Activated naive CD4-positive, alpha-beta T cell treated with anti-CD3 and anti-CD28 coated beads, Interleukin-2, amount 50 U/mL, for 24 hours (primary cell): ENCODE data around the gene M1AP.

Experiments
- H3K27ac Mint-ChIP-seq: one replicate; pipeline ENCODE4 v1.8.0; 2021; ENCODE audit warnings: mild to moderate bottlenecking, mixed read lengths
- H3K27me3 Mint-ChIP-seq: one replicate; pipeline ENCODE4 v1.8.0; 2021; ENCODE audit warnings: mixed read lengths
- H3K36me3 Mint-ChIP-seq: one replicate; pipeline ENCODE4 v1.8.0; 2021; ENCODE audit warnings: mixed read lengths
- H3K4me1 Mint-ChIP-seq: one replicate; pipeline ENCODE4 v1.8.0; 2021; ENCODE audit warnings: mixed read lengths
- H3K4me3 Mint-ChIP-seq: one replicate; pipeline ENCODE4 v1.8.0; 2021; ENCODE audit warnings: mild to moderate bottlenecking, mixed read lengths
- H3K9me3 Mint-ChIP-seq: one replicate; pipeline ENCODE4 v1.8.0; 2021; ENCODE audit warnings: mixed read lengths

M1AP gene

GRCh38 chr2:74625658-74626425, 22.3 kb downstream of the M1AP start:
- no peak overlapping the region for H3K27ac Mint-ChIP-seq
- H3K4me3 Mint-ChIP-seq = no peak overlapping the region
- H3K36me3 Mint-ChIP-seq = no peaks in the 10 kb centered on the region
- no peaks in the 10 kb centered on the region for H3K4me1 Mint-ChIP-seq
- H3K27me3 Mint-ChIP-seq = no peaks in the 10 kb centered on the region
- H3K9me3 Mint-ChIP-seq = no peaks in the 10 kb centered on the region

GRCh38 chr2:74620671-74621070, 27.5 kb downstream of the M1AP start:
- Mint-ChIP-seq H3K4me3 (no peak overlapping the region), H3K36me3 (no peaks in the 10 kb centered on the region), H3K27me3 (no peaks in the 10 kb centered on the region), H3K27ac (no peak overlapping the region), H3K9me3 (no peaks in the 10 kb centered on the region), H3K4me1 (no peaks in the 10 kb centered on the region)

- H3K27me3 Mint-ChIP-seq = peaks cover under 1% of the 10 kb centered on the region
- H3K4me1 Mint-ChIP-seq = no peaks in the 10 kb centered on the region
- H3K9me3 Mint-ChIP-seq = no peaks in the 10 kb centered on the region
- no peak overlapping the region for H3K27ac Mint-ChIP-seq
- H3K36me3 Mint-ChIP-seq = no peaks in the 10 kb centered on the region
- no peak overlapping the region for H3K4me3 Mint-ChIP-seq
Measured at GRCh38 chr2:74619651-74620297, 28.4 kb downstream of the M1AP start.

- H3K36me3 Mint-ChIP-seq = no peaks in the 10 kb centered on the region
- H3K27me3 Mint-ChIP-seq = peaks cover 11% of the 10 kb centered on the region
- H3K4me1 Mint-ChIP-seq = no peaks in the 10 kb centered on the region
- H3K4me3 Mint-ChIP-seq = no peak overlapping the region
- H3K27ac Mint-ChIP-seq = no peak overlapping the region
- no peaks in the 10 kb centered on the region for H3K9me3 Mint-ChIP-seq
Measured at GRCh38 chr2:74618410-74619083, 29.6 kb downstream of the M1AP start.

- H3K9me3 Mint-ChIP-seq = no peaks in the 10 kb centered on the region
- peaks cover 19% of the 10 kb centered on the region for H3K27me3 Mint-ChIP-seq
- H3K36me3 Mint-ChIP-seq = no peaks in the 10 kb centered on the region
- H3K4me3 Mint-ChIP-seq = no peak overlapping the region
- H3K4me1 Mint-ChIP-seq = no peaks in the 10 kb centered on the region
- no peak overlapping the region for H3K27ac Mint-ChIP-seq
Measured at GRCh38 chr2:74617122-74617521, 31.0 kb downstream of the M1AP start.

GRCh38 chr2:74606927-74607326, 41.2 kb downstream of the M1AP start:
- peaks cover 4% of the 10 kb centered on the region for H3K36me3 Mint-ChIP-seq
- no peaks in the 10 kb centered on the region for H3K4me1 Mint-ChIP-seq
- no peak overlapping the region for H3K27ac Mint-ChIP-seq
- no peaks in the 10 kb centered on the region for H3K9me3 Mint-ChIP-seq
- no peak overlapping the region for H3K4me3 Mint-ChIP-seq
- H3K27me3 Mint-ChIP-seq = peaks cover 18% of the 10 kb centered on the region

- Mint-ChIP-seq H3K4me3 (no peak overlapping the region), H3K9me3 (no peaks in the 10 kb centered on the region), H3K27ac (no peak overlapping the region), H3K27me3 (peaks cover 11% of the 10 kb centered on the region), H3K36me3 (no peaks in the 10 kb centered on the region), H3K4me1 (no peaks in the 10 kb centered on the region)
Measured at GRCh38 chr2:74603282-74604000, 44.7 kb downstream of the M1AP start.

GRCh38 chr2:74602586-74603281, 45.4 kb downstream of the M1AP start:
- H3K9me3 Mint-ChIP-seq = no peaks in the 10 kb centered on the region
- H3K36me3 Mint-ChIP-seq = no peaks in the 10 kb centered on the region
- H3K4me1 Mint-ChIP-seq = no peaks in the 10 kb centered on the region
- H3K4me3 Mint-ChIP-seq = no peak overlapping the region
- H3K27ac Mint-ChIP-seq = no peak overlapping the region
- H3K27me3 Mint-ChIP-seq = peaks cover 8% of the 10 kb centered on the region

- no peaks in the 10 kb centered on the region for H3K4me1 Mint-ChIP-seq
- H3K9me3 Mint-ChIP-seq = no peaks in the 10 kb centered on the region
- peaks cover 13% of the 10 kb centered on the region for H3K27me3 Mint-ChIP-seq
- no peaks in the 10 kb centered on the region for H3K36me3 Mint-ChIP-seq
- H3K4me3 Mint-ChIP-seq = no peak overlapping the region
- no peak overlapping the region for H3K27ac Mint-ChIP-seq
Measured at GRCh38 chr2:74599676-74600075, 48.5 kb downstream of the M1AP start.

GRCh38 chr2:74597410-74597809, 50.7 kb downstream of the M1AP start:
- Mint-ChIP-seq H3K4me1 (peaks cover 5% of the 10 kb centered on the region), H3K27ac (no peak overlapping the region), H3K36me3 (no peaks in the 10 kb centered on the region), H3K27me3 (peaks cover 16% of the 10 kb centered on the region), H3K4me3 (no peak overlapping the region), H3K9me3 (no peaks in the 10 kb centered on the region)

- Mint-ChIP-seq H3K4me1 (peaks cover 5% of the 10 kb centered on the region), H3K4me3 (no peak overlapping the region), H3K27ac (no peak overlapping the region), H3K9me3 (no peaks in the 10 kb centered on the region), H3K36me3 (no peaks in the 10 kb centered on the region), H3K27me3 (peaks cover 18% of the 10 kb centered on the region)
Measured at GRCh38 chr2:74596584-74596983, 51.5 kb downstream of the M1AP start.

GRCh38 chr2:74593826-74594772, 54.0 kb downstream of the M1AP start:
- Mint-ChIP-seq H3K27me3 (peaks cover 18% of the 10 kb centered on the region), H3K4me1 (peaks cover 5% of the 10 kb centered on the region), H3K9me3 (no peaks in the 10 kb centered on the region), H3K36me3 (no peaks in the 10 kb centered on the region), H3K27ac (peak overlapping the region; percentile 41), H3K4me3 (no peak overlapping the region)

GRCh38 chr2:74588664-74589063, 59.5 kb downstream of the M1AP start:
- H3K27me3 Mint-ChIP-seq = peaks cover 4% of the 10 kb centered on the region
- no peaks in the 10 kb centered on the region for H3K36me3 Mint-ChIP-seq
- no peak overlapping the region for H3K27ac Mint-ChIP-seq
- peaks cover 14% of the 10 kb centered on the region for H3K4me1 Mint-ChIP-seq
- H3K4me3 Mint-ChIP-seq = no peak overlapping the region
- H3K9me3 Mint-ChIP-seq = no peaks in the 10 kb centered on the region

- peak overlapping the region; percentile 11 for H3K27ac Mint-ChIP-seq
- H3K9me3 Mint-ChIP-seq = no peaks in the 10 kb centered on the region
Measured at GRCh38 chr2:74587664-74588277, 60.4 kb downstream of the M1AP start.

More at GRCh38 chr2:74587664-74588277, 60.4 kb downstream of the M1AP start:
- Mint-ChIP-seq H3K27me3 (peaks cover 2% of the 10 kb centered on the region), H3K36me3 (no peaks in the 10 kb centered on the region), H3K4me3 (no peak overlapping the region), H3K4me1 (peaks cover 14% of the 10 kb centered on the region)
